CD4-positive, alpha-beta memory T cell (primary cell): ENCODE measurements around the gene LAMA3. TPM values are rescaled to one million over a fixed set of nuclear protein-coding genes. Genes with fewer than 3 reads are reported as not detected.

ENCODE experiments used
- CTCF ChIA-PET: fragments of 350-600 bp; sonication (Branson Sonifier 250); formaldehyde crosslinking; loops from one replicate; lab custom pipeline; 2021; ENCODE audit warnings: inconsistent platforms; ENCODE audit not compliant: partially characterized antibody; lab: Charles Lee
- POLR2A ChIA-PET: fragments of 350-600 bp; sonication (Branson Sonifier 250); formaldehyde crosslinking; loops from one replicate; lab custom pipeline; 2021; ENCODE audit not compliant: partially characterized antibody; lab: Charles Lee
- DNase-seq, 5 donors: peaks; one replicate each; pipeline versions ENCODE4 v3.0.0 to v3.0.0-alpha.2; 2020 to 2022; ENCODE audit warnings: mixed read lengths in 1 of 5
- H3K27ac ChIP-seq: one replicate; pipeline ENCODE4 v1.7.0; 2013; ENCODE audit warnings: low read depth, low read length
- H3K27me3 ChIP-seq: 2 replicates; pipeline ENCODE4 v1.7.0; 2013; ENCODE audit warnings: mild to moderate bottlenecking, low read length, moderate library complexity; ENCODE audit not compliant: insufficient read depth
- H3K36me3 ChIP-seq: 2 replicates; pipeline ENCODE4 v1.7.0; 2013; ENCODE audit warnings: mild to moderate bottlenecking, low read length, moderate library complexity; ENCODE audit not compliant: insufficient read depth
- H3K4me1 ChIP-seq: 2 replicates; pipeline ENCODE4 v1.7.0; 2013; ENCODE audit warnings: mild to moderate bottlenecking, low read length, moderate library complexity; ENCODE audit not compliant: insufficient read depth
- H3K4me3 ChIP-seq, 2 donors: one replicate each; pipeline ENCODE4 v1.7.0; 2013; ENCODE audit warnings: low read length in 2 of 2, mild to moderate bottlenecking in 1 of 2
- H3K9me3 ChIP-seq, 2 donors: one replicate each; pipeline ENCODE4 v1.7.0; 2013; ENCODE audit warnings: low read length in 2 of 2, control low read depth in 1 of 2; ENCODE audit not compliant: control insufficient read depth in 1 of 2
- H3K27ac Mint-ChIP-seq, 7 donors: one replicate each; pipeline ENCODE4 v1.8.0; 2020 to 2021; ENCODE audit warnings: mixed read lengths in 7 of 7, mild to moderate bottlenecking in 6 of 7, inconsistent platforms in 3 of 7, moderate library complexity in 3 of 7
- H3K27me3 Mint-ChIP-seq, 2 donors: one replicate each; pipeline ENCODE4 v1.8.0; 2020 to 2021; ENCODE audit warnings: mixed read lengths in 2 of 2
- H3K36me3 Mint-ChIP-seq, 2 donors: one replicate each; pipeline ENCODE4 v1.8.0; 2020 to 2021; ENCODE audit warnings: mixed read lengths in 2 of 2, inconsistent platforms in 1 of 2, mild to moderate bottlenecking in 1 of 2
- H3K4me1 Mint-ChIP-seq, 4 donors: one replicate each; pipeline ENCODE4 v1.8.0; 2020 to 2021; ENCODE audit warnings: mixed read lengths in 4 of 4, mild to moderate bottlenecking in 1 of 4
- H3K4me3 Mint-ChIP-seq, 8 donors: one replicate each; pipeline ENCODE4 v1.8.0; 2020 to 2021; ENCODE audit warnings: mixed read lengths in 8 of 8, mild to moderate bottlenecking in 7 of 8, moderate library complexity in 6 of 8, inconsistent platforms in 3 of 8
- H3K9me3 Mint-ChIP-seq, 8 donors: one replicate each; pipeline ENCODE4 v1.8.0; 2020 to 2021; ENCODE audit warnings: mixed read lengths in 8 of 8, mild to moderate bottlenecking in 5 of 8, inconsistent platforms in 3 of 8, moderate library complexity in 1 of 8
- intact Hi-C: fragments of 100-400 bp; cut with micrococcal nuclease; formaldehyde crosslinking; loops from one replicate; pipeline ENCODE4 v1.15.1; 2023
- polyA plus RNA-seq, 2 donors: library from polyadenylated mRNA; unstranded; fragments of 300-500 nt; fragmentation: Illumina TruSeq; gene quantifications; one replicate each; pipeline ENCODE4 v1.2.3, GENCODE V29; 2021
- total RNA-seq, 2 experiments: library from RNA; stranded (reverse); gene quantifications; one replicate each; pipeline ENCODE4 v1.2.3, GENCODE V29; 2021

LAMA3 gene
- total and polyA plus RNA-seq, 4 experiments from 2014 or later, result not detected

- intact Hi-C loops, result loop anchor here (1.0 kb wide), 1 partner anchor 8 kb away; the partner anchor contains the start of gene ANKRD29
- H3K36me3 Mint-ChIP-seq, result no peaks in the 10 kb centered on the region
- POLR2A ChIA-PET, result no interaction called here
These were observed 19.3 kb upstream of the LAMA3 start for GRCh38 chr18:23669804-23670405.

GRCh38 chr18:23671564-23671963, 17.7 kb upstream of the LAMA3 start:
- ChIA-PET POLR2A (interaction anchor here (0.6 kb wide), 1 partner anchor 19 kb away, joined by 3 read pairs; no protein-coding TSS in a partner anchor), CTCF (no interaction called here)
- Mint-ChIP-seq H3K9me3 (peaks cover 0 to 2% (median 0%) of the 10 kb centered on the region in 8 donors), H3K36me3 (no peaks in the 10 kb centered on the region), H3K27ac (no peak overlapping the region), H3K4me1 (peaks cover 0 to 3% (median 1%) of the 10 kb centered on the region in 4 donors), H3K27me3 (peaks cover 2 to 5% of the 10 kb centered on the region in 2 donors), H3K4me3 (no peak overlapping the region)
- no peak for DNase-seq
- Histone ChIP-seq H3K4me1 (no peaks in the 10 kb centered on the region), H3K27ac (no peak overlapping the region), H3K4me3 (no peak overlapping the region), H3K27me3 (no peaks in the 10 kb centered on the region), H3K36me3 (no peaks in the 10 kb centered on the region), H3K9me3 (no peaks in the 10 kb centered on the region)
- intact Hi-C loops, result no loop called here

More at GRCh38 chr18:23669804-23670405, 19.3 kb upstream of the LAMA3 start:
- Histone ChIP-seq H3K9me3 (no peaks in the 10 kb centered on the region), H3K4me1 (no peaks in the 10 kb centered on the region), H3K27ac (no peak overlapping the region), H3K27me3 (no peaks in the 10 kb centered on the region), H3K36me3 (no peaks in the 10 kb centered on the region), H3K4me3 (no peak overlapping the region)
- no peak for DNase-seq
- Mint-ChIP-seq H3K27ac (no peak overlapping the region), H3K4me1 (peaks cover 3 to 10% (median 7%) of the 10 kb centered on the region in 4 donors), H3K9me3 (no peaks in the 10 kb centered on the region), H3K27me3 (peaks cover 0 to 5% of the 10 kb centered on the region in 2 donors), H3K4me3 (no peak overlapping the region)
- CTCF ChIA-PET, result no interaction called here

GRCh38 chr18:23673725-23674124, 15.5 kb upstream of the LAMA3 start:
- peaks cover 6 to 9% of the 10 kb centered on the region in 2 donors for H3K27me3 Mint-ChIP-seq
- CTCF ChIA-PET, result interaction anchor here (0.7 kb wide), 1 partner anchor 199 kb away, joined by 3 read pairs; no protein-coding TSS in a partner anchor
- H3K27me3 ChIP-seq, result no peaks in the 10 kb centered on the region

GRCh38 chr18:23675236-23675635, 14.0 kb upstream of the LAMA3 start:
- H3K4me3 Mint-ChIP-seq, result no peak overlapping the region
- POLR2A ChIA-PET, result no interaction called here
- no peak overlapping the region for H3K4me3 ChIP-seq
- no peaks in the 10 kb centered on the region for H3K27me3 ChIP-seq
- H3K4me1 ChIP-seq, result no peaks in the 10 kb centered on the region
- no peaks in the 10 kb centered on the region for H3K36me3 ChIP-seq
- H3K36me3 Mint-ChIP-seq, result no peaks in the 10 kb centered on the region
- peaks cover 11 to 15% of the 10 kb centered on the region in 2 donors for H3K27me3 Mint-ChIP-seq
- peaks cover 0 to 3% (median 0%) of the 10 kb centered on the region in 4 donors for H3K4me1 Mint-ChIP-seq
- H3K27ac Mint-ChIP-seq, result no peak overlapping the region
- no peak overlapping the region for H3K27ac ChIP-seq
- CTCF ChIA-PET, result interaction anchor here (1.5 kb wide), 1 partner anchor 159 kb away, joined by 3 read pairs; no protein-coding TSS in a partner anchor
- H3K9me3 Mint-ChIP-seq, result peaks cover 0 to 3% (median 0%) of the 10 kb centered on the region in 8 donors
- intact Hi-C loops, result no loop called here
- no peaks in the 10 kb centered on the region for H3K9me3 ChIP-seq
- DNase-seq, result no peak

More at GRCh38 chr18:23673725-23674124, 15.5 kb upstream of the LAMA3 start:
- Histone ChIP-seq H3K36me3 (no peaks in the 10 kb centered on the region), H3K4me1 (no peaks in the 10 kb centered on the region), H3K27ac (no peak overlapping the region), H3K9me3 (no peaks in the 10 kb centered on the region), H3K4me3 (no peak overlapping the region)
- Mint-ChIP-seq H3K9me3 (peaks cover 0 to 2% (median 0%) of the 10 kb centered on the region in 8 donors), H3K4me3 (no peak overlapping the region), H3K27ac (no peak overlapping the region), H3K36me3 (no peaks in the 10 kb centered on the region), H3K4me1 (peaks cover 0 to 3% (median 1%) of the 10 kb centered on the region in 4 donors)
- DNase-seq, result no peak
- POLR2A ChIA-PET, result no interaction called here
- intact Hi-C loops, result no loop called here

GRCh38 chr18:23675896-23676295, 13.4 kb upstream of the LAMA3 start:
- Histone ChIP-seq H3K9me3 (no peaks in the 10 kb centered on the region), H3K36me3 (no peaks in the 10 kb centered on the region), H3K4me1 (no peaks in the 10 kb centered on the region), H3K27ac (no peak overlapping the region), H3K27me3 (no peaks in the 10 kb centered on the region), H3K4me3 (no peak overlapping the region)
- Mint-ChIP-seq H3K4me3 (no peak overlapping the region), H3K4me1 (peaks cover 0 to 3% (median 0%) of the 10 kb centered on the region in 4 donors), H3K27ac (no peak overlapping the region), H3K27me3 (peaks cover 14 to 18% of the 10 kb centered on the region in 2 donors), H3K9me3 (peaks cover 0 to 3% (median 0%) of the 10 kb centered on the region in 8 donors), H3K36me3 (no peaks in the 10 kb centered on the region)
- ChIA-PET CTCF (interaction anchor here (1.5 kb wide), 1 partner anchor 160 kb away, joined by 3 read pairs; no protein-coding TSS in a partner anchor), POLR2A (no interaction called here)
- intact Hi-C loops, result no loop called here
- no peak for DNase-seq

GRCh38 chr18:23682045-23682444, 7.2 kb upstream of the LAMA3 start:
- Mint-ChIP-seq H3K36me3 (no peaks in the 10 kb centered on the region), H3K9me3 (peaks cover 0 to 3% (median 0%) of the 10 kb centered on the region in 8 donors), H3K4me1 (no peaks in the 10 kb centered on the region), H3K27me3 (peaks cover 31 to 34% of the 10 kb centered on the region in 2 donors), H3K27ac (no peak overlapping the region), H3K4me3 (no peak overlapping the region)
- no peaks in the 10 kb centered on the region for H3K36me3 ChIP-seq
- no peaks in the 10 kb centered on the region for H3K9me3 ChIP-seq
- DNase-seq, result no peak
- no peak overlapping the region for H3K4me3 ChIP-seq
- H3K4me1 ChIP-seq, result no peaks in the 10 kb centered on the region
- POLR2A ChIA-PET, result no interaction called here
- intact Hi-C loops, result no loop called here
- H3K27me3 ChIP-seq, result no peaks in the 10 kb centered on the region
- CTCF ChIA-PET, result interaction anchor here (0.8 to 1.0 kb wide), 2 partner anchors 20 to 39 kb away, joined by 3 read pairs; no protein-coding TSS in a partner anchor
- no peak overlapping the region for H3K27ac ChIP-seq

GRCh38 chr18:23682472-23682871, 6.8 kb upstream of the LAMA3 start:
- intact Hi-C loops, result no loop called here

More at GRCh38 chr18:23682472-23682871, 6.8 kb upstream of the LAMA3 start:
- Histone ChIP-seq H3K9me3 (no peaks in the 10 kb centered on the region), H3K27me3 (no peaks in the 10 kb centered on the region), H3K36me3 (no peaks in the 10 kb centered on the region), H3K27ac (no peak overlapping the region), H3K4me3 (no peak overlapping the region), H3K4me1 (no peaks in the 10 kb centered on the region)
- Mint-ChIP-seq H3K27me3 (peaks cover 27 to 35% of the 10 kb centered on the region in 2 donors), H3K4me3 (no peak overlapping the region), H3K27ac (no peak overlapping the region), H3K9me3 (peaks cover 0 to 3% (median 0%) of the 10 kb centered on the region in 8 donors), H3K4me1 (no peaks in the 10 kb centered on the region), H3K36me3 (no peaks in the 10 kb centered on the region)
- CTCF ChIA-PET, result interaction anchor here (0.8 to 1.0 kb wide), 2 partner anchors 20 to 38 kb away, joined by 3 read pairs; no protein-coding TSS in a partner anchor
- no peak for DNase-seq
- POLR2A ChIA-PET, result no interaction called here
